Measurements from ENCODE around the gene CAPNS1.
A peak's percentile ranks its signal among the peaks of the same experiment; 100 is the strongest.

Gene CAPNS1

DNA sequence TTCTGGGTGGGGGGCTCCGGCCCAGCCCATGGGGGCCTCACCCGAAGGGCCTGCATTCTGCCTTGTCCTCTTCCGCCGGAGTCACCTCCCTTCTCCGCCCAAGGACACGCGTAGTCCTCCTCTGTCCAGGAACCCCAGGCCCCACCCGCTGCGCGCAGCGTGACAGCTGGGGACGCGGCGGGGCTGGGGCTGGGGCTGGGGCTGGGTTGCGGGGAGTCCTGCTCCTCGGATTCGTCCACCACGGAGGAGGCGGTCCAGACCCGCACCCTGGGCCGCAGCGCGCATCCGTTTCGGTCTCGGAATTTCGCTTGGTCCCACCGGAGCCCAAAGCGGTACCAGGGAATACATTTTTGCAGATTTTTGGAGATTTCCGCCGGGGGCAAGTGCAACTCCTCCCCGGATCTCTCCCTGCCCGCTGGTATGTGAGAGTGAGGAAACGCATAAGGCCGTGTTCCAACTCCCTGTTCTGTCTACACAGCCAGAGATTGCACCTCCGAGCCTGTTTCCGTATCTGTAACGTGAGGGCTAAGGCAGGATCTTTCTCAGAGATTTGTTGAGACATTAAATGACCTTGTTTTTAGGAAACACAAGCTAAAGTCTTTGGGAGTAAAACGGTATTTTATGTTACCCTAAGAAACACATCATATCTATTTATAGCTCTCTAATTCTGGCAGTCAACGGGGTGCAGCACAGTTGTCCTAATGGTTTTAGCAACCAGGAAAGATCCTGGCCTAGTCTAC lies 12.7 kb downstream of the CAPNS1 start, which contains the start of gene COX7A1:
TSS of gene COX7A1 (minus strand) at position 96 of the 740 bp plus-strand sequence. CDS start at position 56, 40 bp downstream.
- Histone ChIP-seq H4K91ac (ENCODE audit: low read depth, low read length) (no peak within 1 kb of the TSS), H2BK5ac (ENCODE audit: low read depth, low read length, poor library complexity) (no peak within 1 kb of the TSS), H3K18ac (ENCODE audit: low read length) (no peak within 1 kb of the TSS), H4K8ac (ENCODE audit: low read depth, low read length) (no peak within 1 kb of the TSS), H3K4me1 (ENCODE audit: control insufficient read depth in 1 of 2, insufficient read depth in 2 of 2, low read length in 2 of 2) (no peaks in the 10 kb centered on the region), H3K4me2 (ENCODE audit: low read length) (no peak within 1 kb of the TSS), H3K36me3 (ENCODE audit: control insufficient read depth in 1 of 2, insufficient read depth in 2 of 2, low read length in 2 of 2) (peaks cover 47 to 51% of the 10 kb centered on the region in 2 experiments), H4K12ac (ENCODE audit: low read depth, low read length) (no peak within 1 kb of the TSS), H2BK12ac (ENCODE audit: low read length) (no peak within 1 kb of the TSS), H2AK5ac (ENCODE audit: low read length) (no peak within 1 kb of the TSS), H3K4ac (ENCODE audit: low read depth, low read length) (no peak within 1 kb of the TSS), H3K9ac (ENCODE audit: low read length) (no peak within 1 kb of the TSS), H3K9me3 (ENCODE audit: insufficient read depth, low read depth, low read length) (peaks cover 1% of the 10 kb centered on the region), H2BK120ac (ENCODE audit: insufficient read depth, low read length, poor library complexity) (no peak within 1 kb of the TSS), H3K4me3 (ENCODE audit: low read depth, low read length) (no peak within 1 kb of the TSS), H3K79me1 (ENCODE audit: low read length) (no peaks in the 10 kb centered on the region), H3K27ac (ENCODE audit: low read depth, low read length) (no peak within 1 kb of the TSS), H3K14ac (ENCODE audit: low read length) (no peak within 1 kb of the TSS), H3K27me3 (ENCODE audit: insufficient read depth, low read length) (no peaks in the 10 kb centered on the region), H3K23ac (ENCODE audit: low read length) (no peak within 1 kb of the TSS), H3K79me2 (ENCODE audit: control insufficient read depth, insufficient read depth, low read length, poor library complexity) (no peaks in the 10 kb centered on the region), H2AFZ (ENCODE audit: insufficient read depth, low read length, poor library complexity) (no peak within 1 kb of the TSS)
- no CpG with 5 or more reads among the region's 40 CpGs for whole genome bisulfite sequencing (ENCODE audit: extremely low coverage, insufficient coverage, insufficient read length)
- peak; percentile 13 to 36 for DNase-seq

DNA sequence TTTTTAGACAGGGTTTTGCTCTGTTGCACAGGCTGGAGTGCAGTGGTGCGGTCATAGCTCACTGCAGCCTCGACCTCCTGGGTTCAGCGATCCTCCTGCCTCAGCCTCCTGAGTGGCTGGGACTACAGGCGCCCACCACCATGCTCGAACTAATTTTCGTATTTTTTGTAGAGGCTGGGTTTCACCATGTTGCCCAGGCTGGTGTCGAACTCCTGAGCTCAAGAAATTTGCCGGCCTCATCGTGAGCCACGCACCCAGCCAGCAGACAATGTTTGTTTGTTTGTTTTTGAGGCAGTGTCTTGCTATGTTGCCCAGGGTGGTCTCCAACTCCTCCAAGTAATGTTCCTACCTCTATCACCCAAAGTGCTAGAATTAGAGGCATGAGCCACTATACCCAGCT lies 13.3 kb downstream of the CAPNS1 start:
- H4K8ac ChIP-seq (ENCODE audit: low read depth, low read length) = no peak overlapping the region
- DNase-seq = no peak
- H3K79me2 ChIP-seq (ENCODE audit: control insufficient read depth, insufficient read depth, low read length, poor library complexity) = no peaks in the 10 kb centered on the region
- H2BK120ac ChIP-seq (ENCODE audit: insufficient read depth, low read length, poor library complexity) = no peak overlapping the region
- H4K91ac ChIP-seq (ENCODE audit: low read depth, low read length) = no peak overlapping the region
- H3K27ac ChIP-seq (ENCODE audit: low read depth, low read length) = no peak overlapping the region
- no peak overlapping the region for H2BK12ac ChIP-seq (ENCODE audit: low read length)
- H3K18ac ChIP-seq (ENCODE audit: low read length) = no peak overlapping the region
- H3K4me3 ChIP-seq (ENCODE audit: low read depth, low read length) = no peak overlapping the region
- no peak overlapping the region for H3K9ac ChIP-seq (ENCODE audit: low read length)
- no peak overlapping the region for H4K12ac ChIP-seq (ENCODE audit: low read depth, low read length)
- no peak overlapping the region for H3K4me2 ChIP-seq (ENCODE audit: low read length)
- H3K14ac ChIP-seq (ENCODE audit: low read length) = no peak overlapping the region
- H2BK5ac ChIP-seq (ENCODE audit: low read depth, low read length, poor library complexity) = no peak overlapping the region
- H3K23ac ChIP-seq (ENCODE audit: low read length) = no peak overlapping the region
- H2AK5ac ChIP-seq (ENCODE audit: low read length) = no peak overlapping the region
- no peaks in the 10 kb centered on the region for H3K27me3 ChIP-seq (ENCODE audit: insufficient read depth, low read length)
- H3K36me3 ChIP-seq (ENCODE audit: control insufficient read depth in 1 of 2, insufficient read depth in 2 of 2, low read length in 2 of 2) = peaks cover 41 to 46% of the 10 kb centered on the region in 2 experiments
- no peak overlapping the region for H3K4ac ChIP-seq (ENCODE audit: low read depth, low read length)
- no CpG with 5 or more reads among the region's 10 CpGs for WGBS (ENCODE audit: extremely low coverage, insufficient coverage, insufficient read length)
- no peaks in the 10 kb centered on the region for H3K4me1 ChIP-seq (ENCODE audit: control insufficient read depth in 1 of 2, insufficient read depth in 2 of 2, low read length in 2 of 2)
- H3K9me3 ChIP-seq (ENCODE audit: insufficient read depth, low read depth, low read length) = peaks cover 1% of the 10 kb centered on the region
- H3K79me1 ChIP-seq (ENCODE audit: low read length) = no peaks in the 10 kb centered on the region
- H2AFZ ChIP-seq (ENCODE audit: insufficient read depth, low read length, poor library complexity) = no peak overlapping the region

- Histone ChIP-seq H3K4ac (ENCODE audit: low read depth, low read length) (no peak overlapping the region), H2AFZ (ENCODE audit: insufficient read depth, low read length, poor library complexity) (no peak overlapping the region), H3K36me3 (ENCODE audit: control insufficient read depth in 1 of 2, insufficient read depth in 2 of 2, low read length in 2 of 2) (peaks cover 10 to 13% of the 10 kb centered on the region in 2 experiments), H3K9ac (ENCODE audit: low read length) (no peak overlapping the region), H4K8ac (ENCODE audit: low read depth, low read length) (no peak overlapping the region), H3K23ac (ENCODE audit: low read length) (no peak overlapping the region), H3K18ac (ENCODE audit: low read length) (no peak overlapping the region), H2BK120ac (ENCODE audit: insufficient read depth, low read length, poor library complexity) (no peak overlapping the region), H3K79me1 (ENCODE audit: low read length) (no peaks in the 10 kb centered on the region), H2BK5ac (ENCODE audit: low read depth, low read length, poor library complexity) (no peak overlapping the region), H4K12ac (ENCODE audit: low read depth, low read length) (no peak overlapping the region), H3K14ac (ENCODE audit: low read length) (no peak overlapping the region), H2AK5ac (ENCODE audit: low read length) (no peak overlapping the region), H4K91ac (ENCODE audit: low read depth, low read length) (no peak overlapping the region), H3K9me3 (ENCODE audit: insufficient read depth, low read depth, low read length) (peaks cover 2% of the 10 kb centered on the region), H3K4me1 (ENCODE audit: control insufficient read depth in 1 of 2, insufficient read depth in 2 of 2, low read length in 2 of 2) (no peaks in the 10 kb centered on the region), H3K27me3 (ENCODE audit: insufficient read depth, low read length) (no peaks in the 10 kb centered on the region), H3K4me3 (ENCODE audit: low read depth, low read length) (no peak overlapping the region), H3K4me2 (ENCODE audit: low read length) (no peak overlapping the region), H2BK12ac (ENCODE audit: low read length) (no peak overlapping the region), H3K27ac (ENCODE audit: low read depth, low read length) (no peak overlapping the region), H3K79me2 (ENCODE audit: control insufficient read depth, insufficient read depth, low read length, poor library complexity) (no peaks in the 10 kb centered on the region)
- WGBS (ENCODE audit: extremely low coverage, insufficient coverage, insufficient read length) = no CpG with 5 or more reads among the region's 7 CpGs
- DNase-seq = no peak
These were observed 21.1 kb downstream of the CAPNS1 start for GRCh38 chr19:36160821-36161596.

DNA sequence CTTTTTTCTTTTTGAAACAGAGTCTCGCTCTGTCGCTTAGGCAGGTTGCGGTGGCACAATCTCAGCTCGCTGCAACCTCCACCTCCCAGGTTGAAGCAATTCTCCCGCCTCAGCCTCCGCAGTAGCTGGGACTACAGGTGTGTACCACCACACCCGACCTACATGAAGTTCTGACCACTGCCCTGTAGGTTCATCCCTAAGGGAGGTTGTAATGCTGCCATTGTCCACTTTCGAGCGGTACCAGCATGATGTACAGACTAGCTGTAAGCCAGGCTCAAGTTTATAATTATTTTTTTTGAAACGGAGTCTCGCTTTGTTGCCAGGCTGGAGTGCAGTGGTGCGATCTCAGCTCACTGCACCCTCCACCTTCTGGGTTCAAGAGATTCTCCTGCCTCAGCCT lies 23.9 kb downstream of the CAPNS1 start:
- no peak overlapping the region for H2AK5ac ChIP-seq (ENCODE audit: low read length)
- H3K23ac ChIP-seq (ENCODE audit: low read length) = no peak overlapping the region
- no peak overlapping the region for H3K4me2 ChIP-seq (ENCODE audit: low read length)
- no peak overlapping the region for H3K27ac ChIP-seq (ENCODE audit: low read depth, low read length)
- H4K91ac ChIP-seq (ENCODE audit: low read depth, low read length) = no peak overlapping the region
- H3K79me1 ChIP-seq (ENCODE audit: low read length) = no peaks in the 10 kb centered on the region
- no peak overlapping the region for H3K9ac ChIP-seq (ENCODE audit: low read length)
- peaks cover 10 to 11% of the 10 kb centered on the region in 2 experiments for H3K36me3 ChIP-seq (ENCODE audit: control insufficient read depth in 1 of 2, insufficient read depth in 2 of 2, low read length in 2 of 2)
- H2AFZ ChIP-seq (ENCODE audit: insufficient read depth, low read length, poor library complexity) = no peak overlapping the region
- whole genome bisulfite sequencing (ENCODE audit: extremely low coverage, insufficient coverage, insufficient read length) = no CpG with 5 or more reads among the region's 12 CpGs
- no peaks in the 10 kb centered on the region for H3K27me3 ChIP-seq (ENCODE audit: insufficient read depth, low read length)
- no peaks in the 10 kb centered on the region for H3K79me2 ChIP-seq (ENCODE audit: control insufficient read depth, insufficient read depth, low read length, poor library complexity)
- peaks cover 2% of the 10 kb centered on the region for H3K9me3 ChIP-seq (ENCODE audit: insufficient read depth, low read depth, low read length)
- H3K4ac ChIP-seq (ENCODE audit: low read depth, low read length) = no peak overlapping the region
- no peak for DNase-seq
- no peak overlapping the region for H3K18ac ChIP-seq (ENCODE audit: low read length)
- no peak overlapping the region for H3K14ac ChIP-seq (ENCODE audit: low read length)
- H2BK12ac ChIP-seq (ENCODE audit: low read length) = no peak overlapping the region
- H4K8ac ChIP-seq (ENCODE audit: low read depth, low read length) = no peak overlapping the region
- H2BK5ac ChIP-seq (ENCODE audit: low read depth, low read length, poor library complexity) = no peak overlapping the region
- H3K4me3 ChIP-seq (ENCODE audit: low read depth, low read length) = no peak overlapping the region
- H2BK120ac ChIP-seq (ENCODE audit: insufficient read depth, low read length, poor library complexity) = no peak overlapping the region
- no peak overlapping the region for H4K12ac ChIP-seq (ENCODE audit: low read depth, low read length)
- no peaks in the 10 kb centered on the region for H3K4me1 ChIP-seq (ENCODE audit: control insufficient read depth in 1 of 2, insufficient read depth in 2 of 2, low read length in 2 of 2)

Data from trophoblast cell (in vitro differentiated cells and primary cell).